ENCODE data around the gene FHAD1. TPM values are rescaled to one million over a fixed set of nuclear protein-coding genes. Genes with fewer than 3 reads are reported as not detected.

Gene FHAD1
- total and polyA plus RNA-seq, 4 donors: under 0.01 to 0.13 (median 0.05) TPM; not detected in 1

- TF ChIP-seq YY1 (IDR thresholded peaks at IDR 0.05): no peak
- no peak for TF ChIP-seq TAF1 (conservative IDR thresholded peaks at IDR 0.05)
- TF ChIP-seq EGR1 (IDR thresholded peaks at IDR 0.05; ENCODE audit: low read depth in 2 of 2): no peak
- TF ChIP-seq HNF4A (conservative IDR thresholded peaks at IDR 0.05): no peak
- no peak for TF ChIP-seq FOXA1 (IDR thresholded peaks at IDR 0.05)
- TF ChIP-seq NR2F2 (IDR thresholded peaks at IDR 0.05): no peak
- no peak for TF ChIP-seq FOXA2 (IDR thresholded peaks at IDR 0.05)
- no peak for TF ChIP-seq CTCF (IDR thresholded peaks at IDR 0.05; ENCODE audit: low read depth, low read length, missing input control)
- TF ChIP-seq ATF3 (IDR thresholded peaks at IDR 0.05): no peak
- no peak for TF ChIP-seq RAD21 (IDR thresholded peaks at IDR 0.05)
- TF ChIP-seq JUND (IDR thresholded peaks at IDR 0.05): no peak
- TF ChIP-seq RXRA (IDR thresholded peaks at IDR 0.05): no peak
- no peak for TF ChIP-seq GABPA (IDR thresholded peaks at IDR 0.05 in 1 of 2, conservative IDR thresholded peaks at IDR 0.05 in 1 of 2)
- TF ChIP-seq REST (IDR thresholded peaks at IDR 0.05): no peak
- no peak for TF ChIP-seq ZBTB33 (IDR thresholded peaks at IDR 0.05)
- TF ChIP-seq HNF4G (IDR thresholded peaks at IDR 0.05): no peak
- no peak for TF ChIP-seq MAX (IDR thresholded peaks at IDR 0.05)
- no peak for TF ChIP-seq SP1 (IDR thresholded peaks at IDR 0.05)
- Histone ChIP-seq H3K9me3 (ENCODE audit: control insufficient read depth in 4 of 4, low read length in 3 of 4) (peaks cover 0 to 3% (median 0%) of the 10 kb centered on the region in 4 donors), H3K36me3 (ENCODE audit: control insufficient read depth in 4 of 4, insufficient read depth in 3 of 4, low read depth in 1 of 4, low read length in 3 of 4) (no peaks in the 10 kb centered on the region), H3K9ac (ENCODE audit: low read depth in 1 of 2, low read length in 2 of 2) (no peak overlapping the region), H3K4me1 (ENCODE audit: control insufficient read depth in 4 of 4, insufficient read depth in 4 of 4, low read length in 3 of 4) (no peaks in the 10 kb centered on the region), H3K4me3 (ENCODE audit: low read depth in 1 of 3, low read length in 3 of 3) (no peak overlapping the region), H3K27ac (ENCODE audit: low read depth in 1 of 2, low read length in 2 of 2) (no peak overlapping the region), H3K27me3 (ENCODE audit: control insufficient read depth in 4 of 4, insufficient read depth in 4 of 4, low read length in 3 of 4) (no peaks in the 10 kb centered on the region)
- no peak for DNase-seq (ENCODE audit: low spot score)
- WGBS: 91% methylated on average over 9 of the region's 9 CpGs
Observed at GRCh38 chr1:15290382-15290781, 43.4 kb downstream of the FHAD1 start.

All from liver (tissue), 9 donors.